GM23338 (cell line): ENCODE results near the gene NR1H3.

Source experiments
- CREB1 ChIP-seq: fragments of 250-450 bp; sonication (Bioruptor Pico); IDR thresholded peaks from 2 replicates; pipeline ENCODE4 v1.5.0; 2020; ENCODE audit warnings: low read depth, mild to moderate bottlenecking, moderate library complexity
- EZH2 ChIP-seq: fragments of 200-600 bp; sonication (generic); IDR thresholded peaks from one replicate; pipeline ENCODE4 v1.8.0; 2017; ENCODE audit warnings: antibody characterized with exemption, mild to moderate bottlenecking, low read depth; ENCODE audit not compliant: unreplicated experiment
- EZH2phosphoT487 ChIP-seq: fragments of 200-600 bp; sonication (generic); IDR thresholded peaks from one replicate; pipeline ENCODE4 v1.8.1; 2018; ENCODE audit warnings: antibody characterized with exemption; ENCODE audit not compliant: unreplicated experiment
- JUNB ChIP-seq: IDR thresholded peaks from one replicate; pipeline ENCODE4 v1.6.1; 2016; ENCODE audit warnings: antibody characterized with exemption; ENCODE audit not compliant: unreplicated experiment
- POLR2AphosphoS5 ChIP-seq: IDR thresholded peaks from 2 replicates; pipeline ENCODE4 v1.6.1; 2016; ENCODE audit warnings: antibody characterized with exemption, low read depth
- ZNF114 ChIP-seq: fragments of 250-450 bp; sonication (Bioruptor Pico); IDR thresholded peaks from 2 replicates; pipeline ENCODE4 v1.5.0; 2020; ENCODE audit warnings: mild to moderate bottlenecking, moderate library complexity
- ZNF331 ChIP-seq: fragments of 250-450 bp; sonication (Bioruptor Pico); IDR thresholded peaks from 2 replicates; pipeline ENCODE4 v1.5.0; 2020; ENCODE audit warnings: low read depth, mild to moderate bottlenecking, moderate library complexity
- TF ChIP-seq, protein P1 (sequence below), 2 experiments: fragments of 200-600 bp in 1 of 2; sonication (generic) in 1 of 2; conservative IDR thresholded peaks; 2 replicates each; pipeline versions ENCODE4 v1.5.1 to v1.6.1; 2016 to 2017; ENCODE audit warnings: antibody characterized with exemption in 2 of 2, low read depth in 2 of 2, mild to moderate bottlenecking in 2 of 2, moderate library complexity in 1 of 2
- TF ChIP-seq, protein P2 (sequence below): IDR thresholded peaks from one replicate; pipeline ENCODE4 v1.6.1; 2018; ENCODE audit warnings: antibody characterized with exemption; ENCODE audit not compliant: unreplicated experiment
- TF ChIP-seq, protein P3 (sequence below): fragments of 250-450 bp; sonication (Bioruptor Pico); IDR thresholded peaks from 2 replicates; pipeline ENCODE4 v1.5.0; 2020; ENCODE audit warnings: mild to moderate bottlenecking, moderate library complexity
- TF ChIP-seq, protein P4 (sequence below): IDR thresholded peaks from 2 replicates; pipeline ENCODE4 v1.6.1; 2016; ENCODE audit warnings: antibody characterized with exemption

DNA sequence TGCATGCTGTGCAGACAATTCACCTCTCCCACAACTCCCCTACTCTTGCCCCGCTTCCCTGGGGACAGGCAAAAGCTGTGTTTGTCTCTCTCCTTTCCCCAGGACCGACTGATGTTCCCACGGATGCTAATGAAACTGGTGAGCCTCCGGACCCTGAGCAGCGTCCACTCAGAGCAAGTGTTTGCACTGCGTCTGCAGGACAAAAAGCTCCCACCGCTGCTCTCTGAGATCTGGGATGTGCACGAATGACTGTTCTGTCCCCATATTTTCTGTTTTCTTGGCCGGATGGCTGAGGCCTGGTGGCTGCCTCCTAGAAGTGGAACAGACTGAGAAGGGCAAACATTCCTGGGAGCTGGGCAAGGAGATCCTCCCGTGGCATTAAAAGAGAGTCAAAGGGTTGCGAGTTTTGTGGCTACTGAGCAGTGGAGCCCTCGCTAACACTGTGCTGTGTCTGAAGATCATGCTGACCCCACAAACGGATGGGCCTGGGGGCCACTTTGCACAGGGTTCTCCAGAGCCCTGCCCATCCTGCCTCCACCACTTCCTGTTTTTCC lies 10.7 kb downstream of the NR1H3 start:
- TF ChIP-seq, protein P1, sequence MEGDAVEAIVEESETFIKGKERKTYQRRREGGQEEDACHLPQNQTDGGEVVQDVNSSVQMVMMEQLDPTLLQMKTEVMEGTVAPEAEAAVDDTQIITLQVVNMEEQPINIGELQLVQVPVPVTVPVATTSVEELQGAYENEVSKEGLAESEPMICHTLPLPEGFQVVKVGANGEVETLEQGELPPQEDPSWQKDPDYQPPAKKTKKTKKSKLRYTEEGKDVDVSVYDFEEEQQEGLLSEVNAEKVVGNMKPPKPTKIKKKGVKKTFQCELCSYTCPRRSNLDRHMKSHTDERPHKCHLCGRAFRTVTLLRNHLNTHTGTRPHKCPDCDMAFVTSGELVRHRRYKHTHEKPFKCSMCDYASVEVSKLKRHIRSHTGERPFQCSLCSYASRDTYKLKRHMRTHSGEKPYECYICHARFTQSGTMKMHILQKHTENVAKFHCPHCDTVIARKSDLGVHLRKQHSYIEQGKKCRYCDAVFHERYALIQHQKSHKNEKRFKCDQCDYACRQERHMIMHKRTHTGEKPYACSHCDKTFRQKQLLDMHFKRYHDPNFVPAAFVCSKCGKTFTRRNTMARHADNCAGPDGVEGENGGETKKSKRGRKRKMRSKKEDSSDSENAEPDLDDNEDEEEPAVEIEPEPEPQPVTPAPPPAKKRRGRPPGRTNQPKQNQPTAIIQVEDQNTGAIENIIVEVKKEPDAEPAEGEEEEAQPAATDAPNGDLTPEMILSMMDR (conservative IDR thresholded peaks at IDR 0.05; ENCODE audit: low read depth in 2 of 2) = no peak
- TF ChIP-seq, protein P2, sequence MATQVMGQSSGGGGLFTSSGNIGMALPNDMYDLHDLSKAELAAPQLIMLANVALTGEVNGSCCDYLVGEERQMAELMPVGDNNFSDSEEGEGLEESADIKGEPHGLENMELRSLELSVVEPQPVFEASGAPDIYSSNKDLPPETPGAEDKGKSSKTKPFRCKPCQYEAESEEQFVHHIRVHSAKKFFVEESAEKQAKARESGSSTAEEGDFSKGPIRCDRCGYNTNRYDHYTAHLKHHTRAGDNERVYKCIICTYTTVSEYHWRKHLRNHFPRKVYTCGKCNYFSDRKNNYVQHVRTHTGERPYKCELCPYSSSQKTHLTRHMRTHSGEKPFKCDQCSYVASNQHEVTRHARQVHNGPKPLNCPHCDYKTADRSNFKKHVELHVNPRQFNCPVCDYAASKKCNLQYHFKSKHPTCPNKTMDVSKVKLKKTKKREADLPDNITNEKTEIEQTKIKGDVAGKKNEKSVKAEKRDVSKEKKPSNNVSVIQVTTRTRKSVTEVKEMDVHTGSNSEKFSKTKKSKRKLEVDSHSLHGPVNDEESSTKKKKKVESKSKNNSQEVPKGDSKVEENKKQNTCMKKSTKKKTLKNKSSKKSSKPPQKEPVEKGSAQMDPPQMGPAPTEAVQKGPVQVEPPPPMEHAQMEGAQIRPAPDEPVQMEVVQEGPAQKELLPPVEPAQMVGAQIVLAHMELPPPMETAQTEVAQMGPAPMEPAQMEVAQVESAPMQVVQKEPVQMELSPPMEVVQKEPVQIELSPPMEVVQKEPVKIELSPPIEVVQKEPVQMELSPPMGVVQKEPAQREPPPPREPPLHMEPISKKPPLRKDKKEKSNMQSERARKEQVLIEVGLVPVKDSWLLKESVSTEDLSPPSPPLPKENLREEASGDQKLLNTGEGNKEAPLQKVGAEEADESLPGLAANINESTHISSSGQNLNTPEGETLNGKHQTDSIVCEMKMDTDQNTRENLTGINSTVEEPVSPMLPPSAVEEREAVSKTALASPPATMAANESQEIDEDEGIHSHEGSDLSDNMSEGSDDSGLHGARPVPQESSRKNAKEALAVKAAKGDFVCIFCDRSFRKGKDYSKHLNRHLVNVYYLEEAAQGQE = no peak
- TF ChIP-seq POLR2AphosphoS5 (no peak), EZH2 (no peak), JUNB (no peak), EZH2phosphoT487 (no peak), CREB1 (CRISPR knock-in tag) (no peak), ZNF114 (CRISPR knock-in tag) (no peak), ZNF331 (CRISPR knock-in tag) (no peak)
- TF ChIP-seq, protein P3, sequence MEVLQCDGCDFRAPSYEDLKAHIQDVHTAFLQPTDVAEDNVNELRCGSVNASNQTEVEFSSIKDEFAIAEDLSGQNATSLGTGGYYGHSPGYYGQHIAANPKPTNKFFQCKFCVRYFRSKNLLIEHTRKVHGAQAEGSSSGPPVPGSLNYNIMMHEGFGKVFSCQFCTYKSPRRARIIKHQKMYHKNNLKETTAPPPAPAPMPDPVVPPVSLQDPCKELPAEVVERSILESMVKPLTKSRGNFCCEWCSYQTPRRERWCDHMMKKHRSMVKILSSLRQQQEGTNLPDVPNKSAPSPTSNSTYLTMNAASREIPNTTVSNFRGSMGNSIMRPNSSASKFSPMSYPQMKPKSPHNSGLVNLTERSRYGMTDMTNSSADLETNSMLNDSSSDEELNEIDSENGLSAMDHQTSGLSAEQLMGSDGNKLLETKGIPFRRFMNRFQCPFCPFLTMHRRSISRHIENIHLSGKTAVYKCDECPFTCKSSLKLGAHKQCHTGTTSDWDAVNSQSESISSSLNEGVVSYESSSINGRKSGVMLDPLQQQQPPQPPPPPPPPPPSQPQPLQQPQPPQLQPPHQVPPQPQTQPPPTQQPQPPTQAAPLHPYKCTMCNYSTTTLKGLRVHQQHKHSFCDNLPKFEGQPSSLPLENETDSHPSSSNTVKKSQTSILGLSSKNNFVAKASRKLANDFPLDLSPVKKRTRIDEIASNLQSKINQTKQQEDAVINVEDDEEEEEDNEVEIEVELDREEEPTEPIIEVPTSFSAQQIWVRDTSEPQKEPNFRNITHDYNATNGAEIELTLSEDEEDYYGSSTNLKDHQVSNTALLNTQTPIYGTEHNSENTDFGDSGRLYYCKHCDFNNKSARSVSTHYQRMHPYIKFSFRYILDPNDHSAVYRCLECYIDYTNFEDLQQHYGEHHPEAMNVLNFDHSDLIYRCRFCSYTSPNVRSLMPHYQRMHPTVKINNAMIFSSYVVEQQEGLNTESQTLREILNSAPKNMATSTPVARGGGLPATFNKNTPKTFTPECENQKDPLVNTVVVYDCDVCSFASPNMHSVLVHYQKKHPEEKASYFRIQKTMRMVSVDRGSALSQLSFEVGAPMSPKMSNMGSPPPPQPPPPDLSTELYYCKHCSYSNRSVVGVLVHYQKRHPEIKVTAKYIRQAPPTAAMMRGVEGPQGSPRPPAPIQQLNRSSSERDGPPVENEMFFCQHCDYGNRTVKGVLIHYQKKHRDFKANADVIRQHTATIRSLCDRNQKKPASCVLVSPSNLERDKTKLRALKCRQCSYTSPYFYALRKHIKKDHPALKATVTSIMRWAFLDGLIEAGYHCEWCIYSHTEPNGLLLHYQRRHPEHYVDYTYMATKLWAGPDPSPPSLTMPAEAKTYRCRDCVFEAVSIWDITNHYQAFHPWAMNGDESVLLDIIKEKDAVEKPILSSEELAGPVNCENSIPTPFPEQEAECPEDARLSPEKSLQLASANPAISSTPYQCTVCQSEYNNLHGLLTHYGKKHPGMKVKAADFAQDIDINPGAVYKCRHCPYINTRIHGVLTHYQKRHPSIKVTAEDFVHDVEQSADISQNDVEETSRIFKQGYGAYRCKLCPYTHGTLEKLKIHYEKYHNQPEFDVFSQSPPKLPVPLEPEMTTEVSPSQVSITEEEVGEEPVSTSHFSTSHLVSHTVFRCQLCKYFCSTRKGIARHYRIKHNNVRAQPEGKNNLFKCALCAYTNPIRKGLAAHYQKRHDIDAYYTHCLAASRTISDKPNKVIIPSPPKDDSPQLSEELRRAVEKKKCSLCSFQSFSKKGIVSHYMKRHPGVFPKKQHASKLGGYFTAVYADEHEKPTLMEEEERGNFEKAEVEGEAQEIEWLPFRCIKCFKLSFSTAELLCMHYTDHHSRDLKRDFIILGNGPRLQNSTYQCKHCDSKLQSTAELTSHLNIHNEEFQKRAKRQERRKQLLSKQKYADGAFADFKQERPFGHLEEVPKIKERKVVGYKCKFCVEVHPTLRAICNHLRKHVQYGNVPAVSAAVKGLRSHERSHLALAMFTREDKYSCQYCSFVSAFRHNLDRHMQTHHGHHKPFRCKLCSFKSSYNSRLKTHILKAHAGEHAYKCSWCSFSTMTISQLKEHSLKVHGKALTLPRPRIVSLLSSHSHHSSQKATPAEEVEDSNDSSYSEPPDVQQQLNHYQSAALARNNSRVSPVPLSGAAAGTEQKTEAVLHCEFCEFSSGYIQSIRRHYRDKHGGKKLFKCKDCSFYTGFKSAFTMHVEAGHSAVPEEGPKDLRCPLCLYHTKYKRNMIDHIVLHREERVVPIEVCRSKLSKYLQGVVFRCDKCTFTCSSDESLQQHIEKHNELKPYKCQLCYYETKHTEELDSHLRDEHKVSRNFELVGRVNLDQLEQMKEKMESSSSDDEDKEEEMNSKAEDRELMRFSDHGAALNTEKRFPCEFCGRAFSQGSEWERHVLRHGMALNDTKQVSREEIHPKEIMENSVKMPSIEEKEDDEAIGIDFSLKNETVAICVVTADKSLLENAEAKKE (CRISPR knock-in tag) = no peak
- TF ChIP-seq, protein P4, sequence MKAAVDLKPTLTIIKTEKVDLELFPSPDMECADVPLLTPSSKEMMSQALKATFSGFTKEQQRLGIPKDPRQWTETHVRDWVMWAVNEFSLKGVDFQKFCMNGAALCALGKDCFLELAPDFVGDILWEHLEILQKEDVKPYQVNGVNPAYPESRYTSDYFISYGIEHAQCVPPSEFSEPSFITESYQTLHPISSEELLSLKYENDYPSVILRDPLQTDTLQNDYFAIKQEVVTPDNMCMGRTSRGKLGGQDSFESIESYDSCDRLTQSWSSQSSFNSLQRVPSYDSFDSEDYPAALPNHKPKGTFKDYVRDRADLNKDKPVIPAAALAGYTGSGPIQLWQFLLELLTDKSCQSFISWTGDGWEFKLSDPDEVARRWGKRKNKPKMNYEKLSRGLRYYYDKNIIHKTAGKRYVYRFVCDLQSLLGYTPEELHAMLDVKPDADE = no peak
